Hematopoietic multipotent progenitor cell (in vitro differentiated cells): ENCODE results near the gene GNRH2. TPM values are rescaled to one million over a fixed set of nuclear protein-coding genes. Genes with fewer than 3 reads are reported as not detected.
"Not testable (repeated sequence)": the region's sequence is repeated elsewhere in the genome, so short reads cannot be mapped to it uniquely, and the experiment has no call there.

Experiments used
- DNase-seq, 3 donors: peaks; one replicate each; pipeline ENCODE4 v3.0.0-alpha.2; 2011 to 2015; ENCODE audit warnings: low read depth in 2 of 3, low spot score in 2 of 3
- total RNA-seq: library from RNA; depleted of rRNA; stranded (reverse); fragments of >200 nt; gene quantifications from one replicate; pipeline ENCODE4 v1.2.3, GENCODE V29; 2012

Gene GNRH2
- total RNA-seq, 1 donor, result 0.54 TPM

GRCh38 chr20:3071610-3072529 lies 28.4 kb downstream of the GNRH2 start, which contains the start of gene OXT:
Gene OXT (plus strand): TSS chr20:3071620. CDS start chr20:3071656, 36 bp downstream.
- peak; percentile 60 to 85 (median 82) for DNase-seq

- DNase-seq, result no peak
Measured at GRCh38 chr20:3072530-3073250, 29.3 kb downstream of the GNRH2 start.

GRCh38 chr20:3073251-3073643 lies 29.8 kb downstream of the GNRH2 start:
- DNase-seq, result not testable (repeated sequence)

- no peak for DNase-seq
Measured at GRCh38 chr20:3074812-3075211, 31.4 kb downstream of the GNRH2 start.

- DNase-seq, result not testable (repeated sequence)
Measured at GRCh38 chr20:3075315-3075714, 31.9 kb downstream of the GNRH2 start.

GRCh38 chr20:3077618-3078134 lies 34.3 kb downstream of the GNRH2 start:
- DNase-seq, result peak in 2 of 3 donors; percentile 76 to 85

GRCh38 chr20:3080939-3081388 lies 37.5 kb downstream of the GNRH2 start:
- DNase-seq, result no peak

- no peak for DNase-seq
Measured at GRCh38 chr20:3081641-3082040, 38.2 kb downstream of the GNRH2 start.

DNA sequence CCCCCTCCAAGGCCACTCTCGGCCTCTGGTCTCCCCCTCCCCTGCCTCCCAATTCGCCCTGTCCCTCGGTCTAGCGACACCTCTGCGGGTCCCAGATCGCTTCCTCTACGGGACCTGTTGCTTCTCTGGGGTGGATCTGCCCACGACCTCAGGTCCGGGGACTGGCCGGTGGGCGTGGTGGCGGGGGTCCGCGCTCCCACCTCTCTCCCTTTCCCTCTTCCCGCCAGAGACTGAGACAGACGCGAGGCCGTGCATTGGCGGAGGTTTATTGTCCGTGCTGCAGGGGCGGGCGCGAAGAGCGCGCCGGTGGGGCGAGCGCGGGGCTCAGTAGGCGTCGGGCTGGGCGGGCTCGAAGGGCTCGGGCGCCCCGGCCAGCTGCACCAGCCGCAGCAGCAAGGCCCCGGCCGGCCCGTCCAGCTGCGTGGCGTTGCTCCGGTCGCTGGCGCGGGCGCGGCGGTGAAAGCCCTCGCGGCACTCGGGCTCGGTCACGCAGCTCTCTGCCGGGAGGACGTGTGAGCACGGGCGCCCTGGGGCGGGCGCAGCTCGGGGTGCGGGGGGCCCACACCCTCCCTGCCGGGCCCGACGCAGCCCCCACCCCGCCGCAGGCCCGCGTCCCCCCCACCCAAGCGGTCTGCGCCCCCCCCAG lies 39.0 kb downstream of the GNRH2 start:
- DNase-seq, result peak in 1 of 3 donors; percentile 19

GRCh38 chr20:3082955-3083952 lies 39.8 kb downstream of the GNRH2 start:
- peak in 1 of 3 donors; percentile 26 for DNase-seq

GRCh38 chr20:3084283-3084985 lies 41.0 kb downstream of the GNRH2 start, which contains the start of gene AVP:
Gene AVP (minus strand): TSS chr20:3084724. CDS start chr20:3084674, 50 bp downstream.
- peak in 2 of 3 donors; percentile 32 to 57 for DNase-seq

DNA sequence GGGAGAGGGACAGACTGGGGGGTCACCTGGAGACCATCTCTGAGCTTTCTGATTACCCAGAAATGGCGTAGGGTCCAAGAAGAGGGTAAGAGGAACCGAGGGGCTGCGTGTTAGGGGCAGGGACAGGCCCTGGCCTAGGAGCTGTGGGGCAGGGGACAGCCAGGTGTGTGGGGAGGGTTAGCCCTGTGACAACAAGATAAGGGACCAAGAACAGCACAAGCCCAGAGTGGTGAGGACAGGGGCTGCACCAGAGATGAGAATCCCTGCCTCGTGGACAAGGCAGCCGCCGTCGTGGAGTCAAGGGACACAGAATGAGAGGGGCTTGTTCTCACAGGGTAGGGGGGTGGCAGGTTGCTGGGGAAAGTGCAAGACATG lies 41.6 kb downstream of the GNRH2 start:
- peak in 1 of 3 donors; percentile 25 for DNase-seq

DNA sequence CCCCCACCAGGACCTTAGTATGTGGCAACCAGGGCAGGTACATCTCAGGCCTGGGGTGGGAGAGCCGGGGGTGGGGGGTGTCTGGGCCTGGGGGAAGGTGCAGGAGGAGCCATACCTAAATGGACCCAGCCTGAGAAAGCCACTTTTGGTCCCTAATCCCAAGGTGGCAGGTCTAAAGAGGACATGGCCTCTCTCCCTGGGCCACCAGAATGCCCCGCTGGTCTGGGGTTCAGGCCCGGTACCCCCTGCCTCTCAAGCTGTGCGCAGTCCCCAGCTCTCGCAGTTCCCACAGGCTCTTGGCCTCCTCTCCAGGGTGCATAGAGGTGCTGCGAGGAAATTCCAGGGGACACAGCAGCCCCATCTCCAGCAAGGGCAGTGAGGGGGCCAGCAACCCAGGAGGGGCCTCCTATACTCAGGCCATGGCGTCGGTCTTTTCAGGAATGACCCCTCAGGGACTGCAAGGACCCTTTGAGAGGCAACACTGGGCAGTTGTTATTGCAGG lies 42.2 kb downstream of the GNRH2 start:
- no peak for DNase-seq

DNA sequence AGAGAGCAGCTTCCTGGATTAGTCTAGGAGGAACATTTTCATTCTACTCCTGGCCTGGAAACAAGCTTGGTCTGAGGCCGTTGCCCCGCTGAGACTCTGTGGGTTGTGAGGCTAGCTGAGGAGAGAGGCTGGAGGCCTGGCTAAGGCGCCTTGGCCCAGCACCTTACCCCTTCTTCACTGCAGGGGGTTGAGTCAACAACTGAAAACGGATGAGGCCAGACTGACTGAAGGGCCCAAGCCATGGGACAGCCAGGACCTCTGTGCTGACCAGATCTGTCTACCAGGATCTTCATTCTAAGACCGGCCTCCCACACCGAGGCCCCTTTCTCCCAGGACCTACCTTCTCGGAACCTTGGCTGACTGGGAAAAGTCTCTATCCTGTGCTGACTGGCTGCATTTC lies 44.6 kb downstream of the GNRH2 start:
- no peak for DNase-seq

- DNase-seq, result peak in 2 of 3 donors; percentile 84 to 98
Measured at GRCh38 chr20:3090565-3090964, 47.1 kb downstream of the GNRH2 start.

DNA sequence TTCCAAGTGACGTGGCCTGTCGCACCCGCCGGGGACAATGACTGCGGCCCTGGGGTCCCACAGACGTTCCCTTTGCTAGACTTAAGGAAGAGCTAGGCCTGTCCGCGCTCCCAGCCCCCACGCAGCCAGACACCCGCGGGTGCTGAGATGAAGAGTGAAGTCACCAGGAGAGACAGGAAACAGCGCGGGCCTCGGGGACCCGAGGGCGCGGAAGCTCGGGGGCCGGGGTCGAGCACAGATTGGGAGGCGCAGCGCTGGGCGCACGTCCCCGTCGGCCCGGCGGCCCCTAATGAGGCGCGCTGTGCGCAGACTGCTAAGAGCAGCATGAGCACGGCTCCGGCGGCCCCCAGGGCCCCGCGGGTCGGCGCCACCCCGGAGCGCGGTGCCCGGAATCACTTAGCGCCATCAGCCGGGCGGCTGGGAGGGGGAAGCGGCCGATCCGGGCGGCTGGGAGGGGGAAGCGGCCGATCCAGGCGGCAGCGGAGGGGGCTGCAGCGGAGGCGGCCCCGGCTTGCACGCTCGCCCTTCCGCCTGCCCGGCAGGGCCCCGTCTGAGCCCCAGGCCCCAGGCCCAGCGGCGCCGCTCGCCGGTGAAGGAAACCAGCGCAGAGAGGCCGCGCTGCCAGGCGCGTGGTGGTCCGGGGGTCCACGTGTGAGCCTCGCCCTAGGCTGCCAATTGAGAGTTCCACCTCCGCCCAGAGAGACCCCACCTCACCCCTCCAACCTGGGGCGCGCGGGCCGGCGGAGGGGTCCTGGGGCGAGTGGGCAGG lies 49.4 kb downstream of the GNRH2 start:
- peak in 2 of 3 donors; percentile 70 to 71 for DNase-seq

- DNase-seq, result peak in 2 of 3 donors; percentile 89 to 95
Measured at GRCh38 chr20:3093861-3094361, 50.5 kb downstream of the GNRH2 start.
